GM19035 (cell line): ENCODE measurements around the gene RBX1.

Experiments used
- ATAC-seq: cut with Tn5 transposase; IDR thresholded peaks from one replicate; pipeline ENCODE4 v1.9.1; 2021; ENCODE audit not compliant: unreplicated experiment

The RBX1 gene

DNA sequence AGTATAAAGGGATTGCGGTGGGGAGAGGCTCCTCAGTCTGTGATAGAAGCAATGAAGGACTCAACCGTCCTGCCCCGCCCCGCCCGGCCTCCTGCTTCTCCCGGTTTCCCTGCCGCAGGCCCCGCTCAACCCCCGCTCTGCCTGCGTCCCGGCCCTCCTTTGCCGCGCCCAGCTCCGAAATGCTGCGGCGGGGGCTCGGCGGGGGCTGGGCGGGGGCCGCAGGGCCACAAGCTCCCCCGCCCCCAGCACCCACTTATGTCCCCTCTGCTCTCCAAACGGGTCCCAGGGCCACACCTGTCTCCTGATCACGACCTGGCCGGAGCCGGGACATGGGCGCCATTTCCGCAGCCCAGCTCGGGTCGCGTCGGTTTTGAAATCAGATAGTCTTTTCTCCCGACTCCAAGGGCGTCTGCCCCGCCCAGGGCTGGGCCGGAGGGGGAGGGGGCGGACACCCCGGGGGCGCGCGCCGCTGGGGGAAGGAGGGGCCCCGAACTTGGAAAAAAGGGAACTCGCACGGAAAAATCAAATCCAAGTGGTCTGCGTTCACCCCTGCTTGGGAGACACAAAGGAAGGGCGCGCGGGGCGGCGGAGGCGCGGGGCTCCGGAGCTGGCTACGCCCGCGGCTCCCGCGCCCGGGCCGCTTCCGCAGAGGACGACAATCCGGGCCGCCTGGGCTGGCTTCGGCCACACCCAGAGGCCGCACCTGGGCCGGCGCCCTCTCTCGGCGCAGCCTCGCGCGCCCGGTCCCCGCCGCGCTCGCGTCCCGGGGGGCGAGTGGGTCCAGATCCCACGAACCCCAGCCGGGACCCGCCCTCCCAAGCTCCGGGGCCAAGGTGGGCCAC, 70.7 kb downstream of the RBX1 start:
- ATAC-seq, result peak; percentile 57

DNA sequence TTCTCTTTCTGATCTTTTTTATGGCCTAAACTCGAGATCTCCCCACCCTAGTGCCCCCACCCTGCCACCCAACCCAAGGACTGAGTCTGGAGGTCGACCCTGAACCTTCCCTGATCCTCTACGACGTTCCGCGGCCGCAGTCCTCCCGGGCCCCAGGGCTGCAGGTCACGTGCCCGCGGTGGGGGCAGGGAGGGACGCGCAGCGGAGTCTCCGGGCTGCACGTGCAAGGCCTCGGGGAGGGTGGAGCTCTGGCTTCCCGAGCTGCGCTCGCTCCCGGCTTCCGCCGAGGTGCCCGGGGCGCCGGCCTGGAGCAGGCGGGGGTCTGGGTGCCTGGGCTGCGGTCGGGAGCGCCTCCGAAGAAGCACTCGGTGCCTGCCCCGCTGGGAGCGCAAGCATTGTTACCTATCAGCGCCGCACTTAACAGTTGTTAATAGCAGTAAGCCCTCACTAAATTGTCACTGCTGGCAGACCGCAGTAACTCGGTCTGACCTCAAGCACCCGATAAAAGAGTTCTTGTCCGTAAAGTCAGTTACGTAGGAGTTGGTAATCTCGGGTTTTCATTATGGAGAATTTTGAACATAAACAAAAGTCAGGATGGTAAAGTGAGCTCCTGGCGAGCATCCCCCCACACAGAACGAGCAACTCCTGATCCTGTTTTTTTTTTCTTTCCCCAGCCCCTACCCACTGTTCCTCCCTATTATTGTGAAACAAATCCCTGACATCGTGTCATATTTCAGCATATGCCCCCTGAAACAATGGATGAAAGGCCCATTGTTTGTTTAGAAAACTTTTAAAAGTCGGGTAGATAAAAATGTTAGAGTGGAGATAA, 71.5 kb downstream of the RBX1 start:
- peak; percentile 59 for ATAC-seq
